GM19023 (cell line): ENCODE results near the gene MRPL44.
"Not testable (repeated sequence)": the region's sequence is repeated elsewhere in the genome, so short reads cannot be mapped to it uniquely, and the experiment has no call there.

Experiments
- ATAC-seq: cut with Tn5 transposase; IDR thresholded peaks from one replicate; pipeline ENCODE4 v1.9.1; 2021; ENCODE audit warnings: mild to moderate bottlenecking, moderate library complexity; ENCODE audit not compliant: unreplicated experiment

MRPL44 gene

DNA sequence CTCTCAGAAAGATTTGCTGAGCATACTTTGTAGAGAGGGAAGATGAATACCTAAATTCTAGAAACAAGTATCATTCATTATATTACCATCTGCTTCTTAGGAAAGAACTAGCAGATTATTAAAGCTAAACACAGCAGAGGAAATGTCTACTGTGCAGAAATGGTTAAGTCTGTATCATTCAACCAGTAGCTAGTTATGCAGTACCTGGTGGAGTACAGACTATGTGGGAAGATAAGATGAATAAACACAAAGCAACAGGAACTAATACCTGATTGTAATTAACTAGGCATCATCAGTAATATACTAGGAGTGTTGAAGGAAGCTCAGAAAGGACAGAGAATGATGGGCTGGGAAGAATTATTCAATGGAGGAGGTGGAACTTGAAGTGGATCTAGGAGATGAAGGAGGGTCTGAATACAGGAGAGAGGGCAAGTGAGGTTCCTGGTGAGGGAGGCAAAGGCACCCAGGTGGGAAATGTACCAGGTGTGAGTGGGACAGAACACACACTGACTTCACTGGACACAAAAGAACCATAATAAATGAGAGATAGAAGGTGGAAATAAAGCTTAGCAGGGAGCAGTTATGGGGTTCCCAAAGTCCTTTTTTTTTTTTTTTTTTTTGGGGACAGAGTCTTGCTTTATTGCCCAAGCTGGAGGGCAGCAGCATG lies 21.7 kb upstream of the MRPL44 start:
- no peak for ATAC-seq

DNA sequence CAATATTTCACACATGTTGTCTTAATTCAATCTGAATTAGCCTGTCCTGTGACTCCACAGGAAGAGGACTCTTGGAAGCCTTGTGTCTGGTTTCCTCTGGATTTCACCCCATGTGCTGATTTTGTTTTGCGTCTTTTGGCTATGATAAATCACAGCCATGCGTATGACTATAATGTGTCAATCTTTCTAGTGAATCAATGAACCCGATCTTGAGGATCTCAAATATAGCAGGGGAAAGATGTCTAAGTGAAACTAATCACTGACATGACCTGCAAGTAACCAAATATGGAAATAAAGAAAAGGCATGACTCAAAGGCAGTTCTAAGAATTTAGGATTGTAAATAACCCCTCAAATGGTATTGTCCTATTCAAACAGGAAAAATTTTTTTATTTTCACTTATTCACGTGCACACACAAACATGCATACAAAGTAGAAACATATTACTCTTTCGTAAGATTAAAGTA lies 20.4 kb upstream of the MRPL44 start:
- no peak for ATAC-seq

- ATAC-seq, result no peak
These were observed 19.7 kb upstream of the MRPL44 start for GRCh38 chr2:223937535-223937934.

DNA sequence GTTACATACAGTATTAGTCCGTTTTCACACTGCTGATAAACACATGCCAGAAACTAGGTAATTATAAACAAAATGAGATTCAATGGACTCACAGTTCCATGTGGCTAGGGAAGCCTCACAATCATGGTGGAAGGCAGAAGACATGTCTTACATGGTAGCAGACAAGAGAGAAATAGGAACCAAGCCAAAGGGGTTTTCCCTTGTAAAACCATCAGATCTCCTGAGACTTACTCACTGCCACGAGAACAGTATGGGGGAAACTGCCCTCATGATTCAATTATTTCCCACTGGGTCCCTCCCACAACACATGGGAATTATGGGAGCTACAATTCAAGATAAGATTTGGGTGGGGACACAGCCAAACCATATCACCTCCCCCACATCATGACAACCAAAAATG lies 17.8 kb upstream of the MRPL44 start:
- ATAC-seq, result not testable (repeated sequence)

DNA sequence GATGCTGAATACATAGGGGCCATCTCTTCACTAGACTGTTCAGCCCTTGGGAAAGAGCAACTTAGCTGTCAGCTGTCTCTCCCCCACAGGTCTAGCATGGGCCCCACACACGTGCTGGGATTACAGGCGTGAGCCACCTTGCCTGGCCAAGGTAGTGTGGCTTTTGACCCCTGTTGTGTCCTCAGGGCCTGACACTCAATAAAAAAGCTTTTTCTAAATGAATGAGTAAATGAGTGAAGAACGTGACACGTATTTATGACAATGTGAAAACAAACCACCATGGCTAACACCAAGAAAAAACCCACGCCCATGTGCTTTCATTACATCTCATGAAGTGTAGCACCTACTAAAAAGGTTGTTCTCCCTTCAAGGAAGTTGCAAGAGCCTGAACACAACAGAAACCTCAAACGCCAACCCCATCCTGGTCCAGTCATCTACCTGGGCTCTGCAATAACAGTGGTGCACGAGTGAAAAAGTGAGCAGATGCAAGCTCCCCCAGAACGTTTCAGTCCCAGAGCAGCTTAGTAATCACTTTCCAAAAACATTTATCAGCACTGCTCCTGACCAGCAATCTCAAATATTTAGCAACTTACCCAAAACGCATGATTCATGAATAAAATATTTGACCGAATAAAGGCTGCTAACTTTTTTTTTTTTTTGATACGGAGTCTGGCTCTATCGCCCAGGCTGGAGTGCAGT lies 15.5 kb upstream of the MRPL44 start:
- peak; percentile 47 for ATAC-seq

DNA sequence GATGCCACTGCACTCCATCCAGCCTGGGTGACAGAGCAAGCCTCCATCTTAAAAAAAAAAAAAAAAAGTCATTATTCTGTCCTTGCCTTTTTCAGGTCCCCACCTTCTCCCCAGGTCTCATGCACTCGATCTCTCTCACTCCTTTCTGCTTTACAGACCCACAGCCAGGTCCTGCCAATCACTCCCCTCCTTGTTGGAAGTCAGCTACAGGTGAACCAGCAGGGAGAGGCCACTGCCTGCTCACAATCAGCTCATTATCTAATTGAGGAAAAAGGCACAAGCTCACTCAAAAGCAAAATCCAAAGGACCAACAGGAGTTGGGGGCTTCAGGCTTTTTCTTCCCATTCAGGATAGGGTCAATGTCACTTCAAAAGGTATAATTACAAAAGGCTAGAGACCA lies 14.1 kb upstream of the MRPL44 start:
- no peak for ATAC-seq

- no peak for ATAC-seq
These were observed 13.7 kb upstream of the MRPL44 start for GRCh38 chr2:223943561-223944008.

DNA sequence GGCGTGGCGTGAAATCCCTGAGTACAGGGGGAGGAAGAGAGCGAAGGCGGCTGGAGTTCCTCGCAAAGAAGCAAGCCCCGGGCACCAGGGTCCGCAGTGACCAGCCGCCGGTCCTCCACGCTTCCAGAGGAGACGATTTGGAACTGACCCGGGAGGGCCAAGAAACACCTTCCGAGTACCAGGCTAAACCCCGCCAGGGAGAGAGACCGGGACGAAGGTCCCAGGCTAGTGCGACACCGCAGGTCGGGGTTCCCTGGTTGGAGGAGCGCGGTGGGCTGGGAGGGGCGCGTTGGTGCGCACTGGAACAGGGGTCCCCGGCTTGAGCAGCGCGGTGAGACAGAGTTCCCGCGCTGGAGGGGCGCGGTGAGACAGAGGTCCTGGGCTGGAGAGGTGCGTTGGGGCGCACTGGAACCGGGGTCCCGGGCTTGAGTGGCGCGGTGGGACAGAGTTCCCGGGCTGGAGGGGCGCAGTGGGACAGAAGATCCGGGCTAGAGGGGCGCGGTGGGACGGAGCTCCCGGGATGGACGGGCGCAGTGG lies 13.0 kb upstream of the MRPL44 start:
- no peak for ATAC-seq

- ATAC-seq, result peak; percentile 75
These were observed 12.3 kb upstream of the MRPL44 start, which contains the start of gene WDFY1 for GRCh38 chr2:223944703-223945531. WDFY1 (minus strand) TSS chr2:223945335; CDS start chr2:223945284, 51 bp downstream.

DNA sequence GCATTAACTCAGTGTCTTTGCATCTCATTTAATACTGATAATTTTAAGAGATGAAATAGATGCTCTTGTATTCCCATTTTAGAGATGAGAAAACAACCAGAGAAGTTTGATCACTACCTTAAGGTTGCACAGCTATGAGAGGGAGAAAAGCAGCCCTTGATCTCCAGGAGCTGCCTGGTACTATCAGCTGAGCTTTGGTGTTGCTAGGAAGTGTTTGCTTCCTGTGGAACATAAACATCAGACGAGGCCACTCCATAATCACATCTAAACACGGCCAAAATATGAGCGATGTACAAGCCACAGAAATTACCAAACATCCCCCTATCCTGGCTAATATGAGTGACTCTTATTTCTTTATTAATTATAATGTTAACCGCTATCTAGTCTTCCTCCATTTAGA lies 11.5 kb upstream of the MRPL44 start:
- no peak for ATAC-seq

- no peak for ATAC-seq
These were observed 9.5 kb upstream of the MRPL44 start for GRCh38 chr2:223947711-223948205.

GRCh38 chr2:223949241-223949840 lies 7.9 kb upstream of the MRPL44 start:
- ATAC-seq, result no peak

GRCh38 chr2:223950448-223951347 lies 6.6 kb upstream of the MRPL44 start:
- ATAC-seq, result no peak

- peak; percentile 50 for ATAC-seq
These were observed 4.8 kb upstream of the MRPL44 start for GRCh38 chr2:223952280-223952968.

GRCh38 chr2:223954401-223954800 lies 2.9 kb upstream of the MRPL44 start:
- no peak for ATAC-seq

DNA sequence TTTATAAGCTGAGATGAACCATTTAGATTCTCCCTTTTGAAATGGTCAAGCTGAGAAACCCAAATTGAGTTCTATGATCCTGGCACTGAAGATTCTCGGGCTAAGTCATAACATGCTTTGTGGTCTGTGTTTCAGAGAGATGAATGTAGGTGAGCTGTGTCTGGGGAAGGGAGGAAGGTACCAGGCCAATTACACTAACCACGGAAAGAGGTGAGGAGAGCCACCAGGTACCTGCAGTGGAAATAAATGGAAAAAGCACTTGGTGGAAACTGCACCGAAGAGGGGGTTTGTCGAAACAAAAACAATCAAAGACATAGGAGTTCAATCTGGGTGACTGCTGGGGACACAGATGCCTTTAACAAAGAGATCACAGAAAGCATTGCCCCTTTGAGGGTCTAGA lies 963 bp upstream of the MRPL44 start:
- no peak for ATAC-seq

DNA sequence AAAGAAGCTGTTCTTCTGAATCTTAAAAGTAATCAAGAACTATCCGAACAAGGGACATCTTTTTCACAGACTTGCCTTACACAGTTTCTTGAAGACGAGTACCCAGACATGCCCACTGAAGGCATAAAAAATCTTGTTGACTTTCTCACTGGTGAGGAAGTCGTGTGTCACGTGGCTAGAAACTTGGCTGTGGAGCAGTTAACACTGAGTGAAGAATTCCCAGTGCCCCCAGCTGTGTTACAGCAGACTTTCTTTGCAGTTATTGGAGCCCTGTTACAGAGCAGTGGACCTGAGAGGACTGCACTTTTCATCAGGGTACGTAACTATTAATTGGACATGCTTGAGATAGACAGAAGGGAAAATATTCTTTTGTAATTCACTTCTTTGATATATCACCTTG lies 2.4 kb downstream of the MRPL44 start:
- ATAC-seq, result no peak

- no peak for ATAC-seq
These were observed 10.7 kb downstream of the MRPL44 start for GRCh38 chr2:223967981-223968380.

- ATAC-seq, result no peak
These were observed 12.1 kb downstream of the MRPL44 start for GRCh38 chr2:223969315-223969714.
